GM19238 (cell line): ENCODE results near the gene ADAMTS18.

Experiments
- DNase-seq: peaks from one replicate; pipeline ENCODE4 v3.0.0; 2011; ENCODE audit warnings: low spot score; ENCODE audit not compliant: insufficient read length

ADAMTS18 gene

DNA sequence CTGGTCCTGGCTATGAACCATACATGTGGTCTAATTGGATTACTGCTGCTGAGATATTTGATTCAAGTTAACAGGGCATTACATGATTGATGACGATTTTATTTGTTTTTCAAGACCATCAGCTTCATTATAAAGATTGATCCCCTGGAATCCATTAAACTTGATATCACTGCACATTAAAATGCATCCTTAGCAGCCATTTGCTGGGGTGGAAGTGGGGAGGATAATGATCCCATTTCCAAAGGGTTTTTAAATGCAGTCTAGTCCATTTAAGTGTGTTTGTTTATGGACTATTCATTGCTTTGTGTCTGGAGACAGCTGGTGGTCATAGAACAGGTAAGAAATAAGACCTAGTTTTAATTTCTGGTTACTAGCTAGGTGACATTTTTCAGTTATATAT lies 40.9 kb downstream of the ADAMTS18 start:
- DNase-seq = no peak

DNA sequence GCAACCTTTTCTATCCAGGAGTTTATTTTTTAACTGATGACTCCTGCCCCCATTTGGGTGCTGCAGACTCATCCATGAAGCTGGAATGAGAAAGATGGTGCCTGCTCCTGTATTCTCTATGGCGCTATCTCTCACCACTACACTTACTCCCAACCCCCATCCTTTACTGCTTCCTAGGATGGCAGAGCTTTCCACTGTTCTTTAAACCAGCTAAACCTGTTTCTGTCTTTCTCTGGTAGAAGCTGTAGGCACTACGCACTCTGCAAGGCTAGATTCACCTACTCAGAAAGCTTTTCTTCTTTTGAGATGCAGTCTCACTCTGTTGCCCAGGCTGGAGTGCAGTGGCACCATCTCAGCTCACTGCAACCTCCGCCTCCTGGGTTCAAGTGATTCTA lies 47.0 kb downstream of the ADAMTS18 start:
- no peak for DNase-seq

DNA sequence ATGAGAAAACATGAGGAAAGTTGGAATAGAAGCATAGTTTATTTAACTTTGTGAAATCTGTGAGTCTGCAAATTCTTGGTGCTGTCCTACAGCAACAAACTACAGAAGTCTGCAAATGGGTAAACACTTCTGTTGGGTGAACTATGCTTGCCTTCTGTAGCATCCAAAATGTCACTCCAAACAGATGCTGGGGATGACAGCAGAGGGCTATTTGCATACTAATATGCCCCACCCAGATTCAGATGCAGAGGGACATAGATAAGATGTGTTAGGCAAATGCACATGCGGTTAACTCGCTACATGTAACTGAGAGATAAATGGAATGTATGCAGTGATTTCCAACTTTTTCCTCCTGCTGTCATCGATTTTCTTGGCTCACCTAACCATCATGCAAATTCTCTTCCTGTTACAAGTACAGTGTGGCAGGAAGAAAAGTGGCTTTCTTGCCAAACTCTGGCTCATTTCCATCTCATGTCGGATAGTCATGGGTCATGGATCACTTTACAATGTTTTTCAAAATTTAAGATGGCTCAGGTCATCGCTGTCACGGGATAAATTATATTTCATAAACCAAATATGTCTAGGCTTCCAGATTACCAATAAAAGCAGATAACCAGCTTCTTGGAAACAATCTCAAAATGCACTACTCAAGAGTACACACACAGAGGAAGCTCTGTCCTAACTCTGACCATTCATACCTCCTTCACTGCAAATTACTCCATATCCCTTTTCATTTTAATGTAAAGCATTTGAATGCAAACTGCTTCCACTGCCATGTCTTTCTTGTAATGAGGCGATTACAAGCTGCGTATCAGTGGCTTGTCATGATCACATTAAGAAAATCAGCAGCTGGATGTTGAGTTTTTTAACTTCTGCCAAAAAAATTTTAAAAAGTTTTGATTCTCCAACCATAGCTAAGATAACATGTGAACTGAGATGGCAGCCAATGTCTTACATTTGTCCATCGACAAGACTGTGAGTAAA lies 47.7 kb downstream of the ADAMTS18 start:
- DNase-seq = no peak

DNA sequence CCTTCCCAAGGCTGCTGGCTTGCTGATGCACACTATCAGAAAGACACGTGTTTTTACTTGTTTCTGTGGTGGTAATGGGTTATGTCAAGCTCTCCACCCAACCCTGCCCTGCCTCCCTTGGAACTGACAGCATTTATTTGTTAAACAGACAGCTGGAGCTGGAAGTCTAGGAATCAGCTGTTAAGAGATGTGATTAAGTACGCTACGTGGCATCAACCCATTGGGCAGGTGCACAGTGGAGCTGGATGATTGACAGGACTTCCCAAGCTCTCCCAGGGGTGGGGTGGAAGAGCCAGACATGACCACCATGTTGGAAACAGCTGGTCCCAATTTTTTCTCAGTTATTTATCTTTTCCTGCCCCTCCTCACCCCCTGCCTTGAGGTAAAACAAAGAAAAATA lies 49.4 kb downstream of the ADAMTS18 start:
- DNase-seq = no peak

DNA sequence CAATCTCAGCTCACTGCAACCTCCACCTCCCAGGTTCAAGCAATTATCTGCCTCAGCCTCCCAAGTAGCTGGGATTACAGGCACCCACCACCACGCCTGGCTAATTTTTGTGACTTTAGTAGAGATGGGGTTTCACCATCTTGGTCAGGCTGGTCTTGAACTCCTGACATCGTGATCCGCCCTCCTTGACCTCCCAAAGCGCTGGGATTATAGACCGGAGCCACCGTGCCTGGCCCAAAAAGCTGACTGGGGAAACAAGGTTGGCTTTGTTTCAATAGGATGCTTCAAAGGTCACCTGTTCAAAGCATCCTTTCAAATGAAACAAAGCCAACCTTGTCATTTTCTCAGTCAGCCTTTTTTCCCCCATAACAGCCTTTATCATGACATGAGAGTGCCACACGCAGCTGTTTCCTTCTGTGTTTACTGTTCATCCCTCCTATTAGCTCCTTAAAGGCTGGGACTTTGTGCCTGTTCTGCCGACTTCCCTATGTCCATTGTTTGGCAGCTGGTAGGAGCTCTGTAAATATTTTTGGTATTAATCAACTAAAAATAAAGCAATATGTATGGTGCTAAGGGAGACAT lies 51.1 kb downstream of the ADAMTS18 start:
- no peak for DNase-seq

DNA sequence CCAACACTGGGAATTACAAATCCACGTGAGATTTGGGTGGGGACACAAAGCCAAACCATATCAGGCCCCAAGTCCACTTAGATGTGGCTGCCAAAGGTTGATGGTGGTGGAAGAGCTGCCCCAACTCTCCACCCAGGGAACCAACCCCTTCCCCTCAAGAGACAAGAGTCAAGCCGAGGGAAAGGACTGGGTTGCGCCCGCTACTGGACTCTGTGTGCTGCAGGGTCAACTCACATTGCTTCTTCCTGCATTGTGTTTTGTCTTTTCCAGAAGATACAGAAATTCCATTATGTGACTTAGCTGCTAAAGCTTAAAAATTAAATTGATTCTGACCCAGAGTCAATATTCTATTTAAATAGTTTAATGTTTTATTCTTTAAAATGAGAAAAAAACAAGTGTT lies 58.5 kb downstream of the ADAMTS18 start:
- peak; percentile 3 for DNase-seq

DNA sequence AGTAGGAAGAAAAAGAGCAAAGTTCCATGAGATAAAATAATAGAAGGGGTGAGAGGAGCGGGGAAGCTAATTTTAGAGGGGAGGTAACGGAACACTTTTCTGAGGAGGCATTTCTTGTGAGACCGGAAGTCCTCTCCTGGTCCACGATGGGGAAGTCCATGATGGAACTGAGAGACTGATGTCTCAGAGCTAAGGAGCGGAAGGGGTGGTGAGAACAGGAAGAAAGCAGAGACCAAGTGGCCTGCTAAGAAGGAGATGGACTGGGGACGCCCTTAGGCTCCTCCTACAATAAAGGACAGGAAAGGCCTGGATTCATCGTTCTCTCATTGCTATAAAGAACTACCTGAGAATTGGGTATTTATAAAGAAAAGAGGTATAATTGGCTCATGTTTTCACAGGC lies 59.4 kb downstream of the ADAMTS18 start:
- DNase-seq = no peak

DNA sequence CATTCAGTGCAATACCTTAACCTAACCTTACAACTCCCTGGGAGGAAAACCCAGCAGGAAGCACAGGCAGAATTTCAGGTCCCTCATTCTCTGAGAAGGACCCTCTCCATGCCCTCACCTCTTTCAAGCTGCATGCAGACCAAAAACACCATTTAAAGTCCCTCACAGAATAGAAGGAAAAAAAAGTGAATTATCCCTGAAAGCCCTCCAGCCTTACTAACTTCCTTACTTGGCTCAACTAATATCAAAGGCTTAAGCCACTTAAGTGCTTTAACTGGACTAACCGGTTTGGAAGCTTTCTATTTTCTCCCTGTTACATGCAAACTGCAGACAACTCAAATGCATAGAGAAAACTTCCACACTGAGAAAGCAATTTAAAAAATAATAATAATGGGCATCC lies 60.5 kb downstream of the ADAMTS18 start:
- no peak for DNase-seq

DNA sequence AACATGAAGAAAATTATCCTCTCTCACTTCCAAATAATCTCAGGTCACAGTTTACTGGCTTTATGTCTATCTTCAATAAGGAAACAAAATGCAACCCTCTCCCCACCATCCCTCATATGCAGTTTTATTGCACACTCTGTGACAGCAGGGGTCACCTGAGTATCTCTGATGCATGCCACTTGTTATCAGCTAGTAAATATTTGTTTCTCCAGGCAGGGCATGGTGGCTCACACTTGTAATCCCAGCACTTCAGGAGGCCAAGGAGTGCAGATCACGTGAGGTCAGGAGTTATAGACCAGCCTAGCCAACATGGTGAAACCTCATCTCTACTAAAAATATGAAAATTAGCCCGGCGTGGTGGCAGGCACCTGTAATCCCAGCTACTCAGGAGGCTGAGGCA lies 61.1 kb downstream of the ADAMTS18 start:
- no peak for DNase-seq

DNA sequence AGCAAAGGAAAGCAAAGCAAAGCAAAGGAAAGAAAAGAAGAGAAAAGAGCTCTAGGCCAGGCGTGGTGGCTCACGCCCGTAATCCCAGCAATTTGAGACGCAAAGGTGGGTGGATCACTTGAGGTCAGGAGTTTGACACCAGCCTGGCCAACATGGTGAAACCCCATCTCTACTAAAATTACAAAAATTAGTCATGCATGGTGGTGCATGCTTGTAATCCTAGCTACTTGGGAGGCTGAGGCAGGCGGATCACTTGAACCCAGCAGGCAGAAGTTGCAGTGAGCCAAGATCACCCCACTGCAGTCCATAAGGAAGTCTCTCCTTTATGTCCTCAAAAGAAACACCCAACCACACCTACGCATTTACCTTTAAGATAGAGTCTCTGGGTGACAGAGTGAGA lies 70.1 kb downstream of the ADAMTS18 start:
- DNase-seq = no peak

DNA sequence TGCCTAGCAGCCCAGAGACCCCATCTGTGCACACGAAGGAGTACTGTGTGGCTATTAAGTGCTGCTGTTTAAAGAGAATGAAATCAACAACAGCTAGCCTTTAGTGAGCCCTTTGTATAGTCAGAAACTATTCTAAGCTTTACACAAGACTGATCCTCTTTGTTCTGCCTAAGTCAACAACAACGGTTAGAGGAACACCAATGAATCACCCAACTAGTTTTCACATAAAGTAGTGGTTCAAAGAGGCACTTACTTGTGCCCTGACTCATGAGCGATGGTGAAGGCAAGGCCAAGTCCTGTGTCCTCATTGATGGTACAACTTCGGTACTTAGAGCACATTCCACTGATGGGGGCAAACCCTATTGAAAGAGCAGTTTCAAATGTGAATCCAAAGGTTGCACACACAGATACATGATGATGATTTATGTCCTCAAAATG lies 75.8 kb downstream of the ADAMTS18 start:
- DNase-seq = no peak

DNA sequence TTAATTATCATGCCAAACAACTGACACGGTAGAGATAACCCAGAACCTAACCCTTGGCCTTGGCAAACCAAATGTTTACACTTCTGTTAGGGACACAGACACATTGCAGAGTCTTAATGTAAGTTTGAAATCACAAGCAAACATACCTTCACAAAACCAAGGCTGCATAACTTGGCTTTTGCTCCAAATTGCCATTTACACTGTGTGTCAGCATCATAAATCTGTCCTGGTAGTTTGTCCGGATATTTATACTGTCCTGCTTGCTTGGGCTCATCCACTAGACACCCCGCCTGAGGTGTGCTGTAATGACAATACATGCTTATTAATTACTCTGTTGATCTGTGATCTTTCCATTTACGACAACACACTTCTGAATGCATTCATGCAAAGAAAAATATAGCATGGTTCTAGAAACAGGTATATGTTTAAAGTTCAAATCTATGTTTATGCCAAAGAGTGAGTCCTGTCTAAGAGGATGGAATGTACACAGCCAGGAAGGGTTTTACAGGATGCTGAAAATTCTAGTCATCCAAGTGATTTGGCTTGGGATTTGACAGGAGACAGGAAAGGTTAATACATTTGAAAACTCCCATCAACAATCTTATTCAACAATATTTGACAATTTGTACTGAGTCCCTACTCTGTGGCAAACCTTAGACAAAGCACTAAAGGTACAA lies 81.1 kb downstream of the ADAMTS18 start:
- no peak for DNase-seq

DNA sequence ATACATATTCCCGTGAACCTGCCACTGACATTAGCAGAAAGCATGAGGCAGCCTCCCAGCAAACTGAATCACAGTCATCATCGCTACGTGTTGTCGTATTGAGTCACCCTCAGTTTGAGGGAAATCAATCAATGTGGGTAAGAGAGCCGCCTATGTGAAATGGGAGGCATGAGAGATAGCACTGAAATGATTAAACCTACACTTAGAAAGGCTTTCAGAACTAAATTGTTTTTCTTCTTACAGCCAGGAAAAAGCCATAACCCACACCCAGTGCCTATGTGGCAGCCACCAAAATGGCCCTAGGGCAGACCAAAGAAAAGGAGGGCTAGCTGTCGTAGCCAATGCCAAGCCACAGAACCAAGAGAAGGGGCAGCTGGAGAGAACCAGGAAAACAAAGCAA lies 90.5 kb downstream of the ADAMTS18 start:
- no peak for DNase-seq

DNA sequence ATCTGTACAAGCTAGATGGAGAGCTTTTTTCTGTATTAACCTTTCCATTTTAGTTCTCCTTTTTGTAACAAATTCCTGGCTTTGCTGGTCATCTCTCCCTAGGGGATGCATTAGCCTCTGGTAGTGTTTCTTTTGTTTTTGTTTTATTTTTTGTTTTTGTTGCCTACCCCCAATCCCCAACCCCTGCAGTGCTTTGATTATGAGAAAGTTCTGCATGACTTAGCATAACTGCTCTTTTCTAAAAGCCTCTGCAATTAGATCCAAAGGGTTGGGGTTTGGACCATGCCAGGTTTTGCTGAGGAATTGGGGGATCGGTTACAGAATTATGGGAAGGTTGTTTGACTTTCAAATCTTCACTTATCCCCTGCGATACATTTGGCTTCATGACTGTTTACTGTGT lies 98.2 kb downstream of the ADAMTS18 start:
- DNase-seq = no peak

DNA sequence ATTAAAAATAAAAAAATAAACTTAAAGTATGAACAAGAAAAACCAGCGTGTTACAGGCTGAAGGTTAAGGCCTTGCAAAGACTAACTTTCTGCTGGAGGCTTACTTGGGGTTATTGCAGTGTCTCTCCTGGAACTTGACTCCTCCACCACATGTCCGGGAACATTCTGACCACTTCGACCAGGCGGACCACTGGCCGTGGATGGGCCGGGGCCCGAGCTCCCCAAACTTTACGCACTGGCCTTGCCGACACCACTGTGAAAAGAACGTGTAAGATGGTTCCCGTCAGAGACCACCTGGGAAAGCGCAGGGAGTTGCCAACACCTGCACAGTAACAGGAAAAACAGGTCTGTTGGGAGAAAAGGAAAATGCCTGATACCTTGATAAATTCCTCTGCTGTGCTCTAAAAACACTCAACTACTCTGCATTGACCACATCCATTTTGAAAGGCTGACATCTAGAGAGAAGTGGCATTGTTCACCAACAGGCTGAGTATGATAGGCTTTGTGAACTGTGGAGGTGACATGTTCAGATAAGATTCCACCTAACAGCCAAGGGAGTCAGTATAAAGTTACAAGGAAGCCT lies 99.1 kb downstream of the ADAMTS18 start:
- DNase-seq = no peak

DNA sequence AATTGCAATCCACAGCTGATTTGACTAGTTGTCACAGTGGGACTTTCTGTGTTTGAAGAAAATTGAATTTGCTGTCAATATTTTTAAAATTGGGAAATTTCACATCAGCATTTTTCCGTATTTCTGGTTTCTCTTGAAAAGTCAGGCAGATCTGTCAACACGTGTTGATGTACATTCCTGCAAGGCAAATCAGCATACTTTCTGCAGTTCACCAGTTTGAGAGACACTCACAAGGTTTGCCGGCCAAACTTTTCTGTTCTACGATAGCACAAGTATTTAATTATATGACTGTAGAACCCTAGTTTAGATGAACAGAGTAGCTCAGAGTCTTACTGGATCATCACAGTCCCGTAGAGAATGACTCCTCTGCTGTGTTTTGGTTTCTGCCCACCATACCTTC lies 102.0 kb downstream of the ADAMTS18 start:
- no peak for DNase-seq

DNA sequence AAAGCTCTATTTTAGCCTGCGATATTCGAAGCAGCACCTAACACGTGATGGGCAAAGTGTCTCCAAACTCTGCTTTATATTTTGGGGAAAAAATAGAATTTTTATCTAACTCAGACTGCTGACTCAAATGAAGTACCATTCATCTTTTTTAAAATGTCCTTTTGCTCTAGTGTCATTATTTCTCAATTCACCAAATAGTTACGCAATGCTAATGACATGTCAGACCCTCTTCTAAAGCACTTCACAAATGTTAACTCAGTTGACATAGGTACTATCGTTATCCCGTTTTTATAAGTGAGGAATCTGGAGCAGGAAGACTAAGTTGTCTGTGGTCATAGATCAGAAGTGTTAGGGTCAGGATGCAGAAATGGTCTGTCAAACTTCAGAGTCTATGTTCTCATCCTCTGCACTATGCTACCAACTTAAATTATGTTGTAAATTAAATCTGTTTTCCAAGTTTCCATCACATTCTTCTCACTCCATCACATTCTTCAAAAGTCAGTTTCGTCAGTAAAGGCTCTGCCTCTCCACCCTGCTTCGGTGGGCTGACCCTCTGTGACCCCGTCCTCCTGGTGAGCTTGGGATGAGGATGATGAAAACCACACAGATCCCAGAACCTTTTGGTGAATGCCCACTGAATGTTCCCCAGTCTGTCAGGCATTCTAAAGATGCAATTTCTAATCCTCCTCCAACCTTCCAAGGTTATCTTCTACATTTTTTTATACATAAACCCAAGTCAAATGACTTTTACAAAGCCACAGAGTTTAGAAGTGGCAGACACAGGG lies 102.8 kb downstream of the ADAMTS18 start:
- DNase-seq = no peak

DNA sequence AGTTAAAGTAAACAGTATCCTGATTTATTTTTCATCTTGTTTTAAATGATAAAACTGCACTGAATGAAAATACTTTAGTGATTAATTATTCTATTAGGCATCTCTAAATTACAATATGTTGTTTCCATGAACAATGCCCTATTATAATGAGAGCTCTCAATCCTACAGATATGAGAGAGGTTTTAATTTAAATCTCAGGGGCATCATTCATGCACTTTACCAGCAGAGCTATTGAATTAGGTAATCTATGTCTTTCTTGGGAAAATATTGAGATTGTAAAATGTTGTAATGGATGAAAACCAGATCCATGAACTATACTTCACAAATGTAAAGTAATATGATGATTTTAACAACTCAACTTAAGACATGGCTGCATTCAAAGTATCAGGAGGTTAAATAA lies 103.8 kb downstream of the ADAMTS18 start:
- no peak for DNase-seq

DNA sequence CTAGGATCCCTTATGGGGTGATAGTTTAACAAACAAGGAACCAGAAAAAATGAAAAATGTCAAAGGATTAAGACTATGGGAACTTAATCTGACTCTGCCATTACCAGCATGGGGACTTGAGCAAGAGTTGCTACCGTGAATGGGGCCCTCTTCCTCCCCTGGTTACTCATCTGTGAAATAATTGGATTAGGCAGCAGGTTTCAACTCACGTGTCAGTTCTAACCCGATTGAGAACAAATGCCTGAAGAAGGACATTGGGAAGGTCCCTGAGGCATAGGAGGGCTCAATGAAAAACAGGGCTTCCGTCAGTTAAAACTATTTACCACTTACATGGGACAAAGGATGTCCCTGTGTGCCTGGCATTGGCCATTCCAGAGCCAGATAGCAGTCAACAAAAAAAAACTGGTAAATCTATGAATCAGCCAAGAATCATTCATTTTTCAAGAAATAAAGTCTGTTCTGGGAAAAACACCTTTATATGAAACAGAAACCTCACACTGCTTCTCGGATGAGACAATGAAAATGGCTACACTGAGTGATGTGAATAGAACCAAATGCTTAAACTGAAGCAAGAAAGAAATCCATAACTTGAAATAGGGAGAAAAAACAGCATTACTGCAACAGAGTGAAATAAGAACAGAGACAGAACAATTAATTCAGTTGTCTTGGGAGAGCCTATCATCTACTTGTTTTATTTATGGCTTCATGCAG lies 104.3 kb downstream of the ADAMTS18 start:
- DNase-seq = no peak

DNA sequence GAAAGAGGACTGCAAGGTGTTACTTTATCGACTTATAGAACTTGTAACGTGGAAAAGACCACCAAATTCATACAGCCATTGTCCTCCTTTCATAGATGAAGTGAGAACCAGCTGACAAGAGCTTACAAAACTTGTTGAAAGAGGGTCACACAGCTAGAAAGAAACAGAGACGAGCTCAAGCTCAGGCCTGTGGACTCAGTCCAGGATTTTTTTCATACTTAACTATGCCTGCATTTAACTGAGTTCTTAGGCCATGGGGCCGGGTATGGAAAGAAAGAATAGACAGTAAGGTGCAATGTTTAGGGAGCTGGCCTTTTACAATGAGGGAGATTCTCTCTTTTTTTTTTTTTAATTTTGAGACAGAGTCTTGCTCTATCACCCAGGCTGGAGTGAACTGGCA lies 106.1 kb downstream of the ADAMTS18 start:
- DNase-seq = no peak

DNA sequence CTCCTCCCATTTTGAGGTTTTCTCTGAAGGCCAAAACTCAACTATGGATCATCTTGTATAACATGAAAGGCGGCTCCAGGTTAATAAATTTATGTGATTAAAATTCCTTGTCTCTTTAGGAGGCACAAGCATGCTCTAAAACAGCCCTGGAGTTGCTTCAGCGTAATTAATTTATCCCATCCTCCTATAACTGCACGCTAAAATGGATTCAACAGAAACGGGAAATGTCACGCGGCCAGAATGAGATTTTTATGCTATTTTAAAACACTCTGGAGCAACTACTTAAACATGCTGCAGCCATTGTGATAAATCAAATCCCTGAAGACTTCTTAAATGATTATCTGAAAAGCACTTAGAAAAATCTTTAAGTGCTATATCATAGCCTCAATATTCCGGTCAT lies 106.6 kb downstream of the ADAMTS18 start:
- DNase-seq = no peak
